ENCODE data around the gene C19orf38. TPM values are rescaled to one million over a fixed set of nuclear protein-coding genes. Genes with fewer than 3 reads are reported as not detected.

Gene C19orf38
- polyA plus RNA-seq, 1 of the 3 experiments (the other 2 are of a cell fraction), result 0.15 TPM

- peaks cover 4 to 17% of the 10 kb centered on the region in 2 experiments; a peak in 3 of 4 replicates for H3K4me1 ChIP-seq (ENCODE audit: control insufficient read depth in 1 of 2, insufficient read depth in 2 of 2, low read depth in 1 of 2, low read length in 1 of 2)
- H3K36me3 ChIP-seq (replicated peaks in 1 of 2; ENCODE audit: control insufficient read depth in 1 of 2, insufficient read depth in 2 of 2, low read length in 1 of 2), result peaks cover 10 to 34% of the 10 kb centered on the region in 2 experiments
- H3K9ac ChIP-seq, result no peak overlapping the region
- H3K79me2 ChIP-seq (ENCODE audit: insufficient read depth), result no peaks in the 10 kb centered on the region
- TF ChIP-seq SIN3A (IDR thresholded peaks at IDR 0.05; ENCODE audit: borderline replicate concordance, low read depth, low read length) (no peak), ZBTB33 (IDR thresholded peaks at IDR 0.05; ENCODE audit: borderline replicate concordance, low read depth) (no peak), REST (IDR thresholded peaks at IDR 0.05; ENCODE audit: low read depth, low read length) (no peak), FOSL2 (IDR thresholded peaks at IDR 0.05; ENCODE audit: borderline replicate concordance, low read depth) (no peak), RXRA (IDR thresholded peaks at IDR 0.05; ENCODE audit: borderline replicate concordance, low read depth) (no peak), RFX5 (IDR thresholded peaks at IDR 0.05; ENCODE audit: low read length) (no peak)
- ChIA-PET CTCF (interaction anchor here (1.1 to 3.5 kb wide), 4 partner anchors 20 to 199 kb away, joined by 3 to 11 read pairs (median 6); partner anchors contain the start of gene DNM2), POLR2A (no interaction called here)
- WGBS (ENCODE audit: low lambda C conversion rate), result 100% methylated on average over 3 of the region's 6 CpGs
- H3K4me3 ChIP-seq (ENCODE audit: low read depth in 2 of 2, low read length in 1 of 2), result no peak overlapping the region
- no peak overlapping the region for H2AFZ ChIP-seq (ENCODE audit: low read depth)
- peaks cover 14% of the 10 kb centered on the region for H3F3A ChIP-seq (replicated peaks; ENCODE audit: insufficient read depth)
- no peak for DNase-seq
- H3K4me2 ChIP-seq, result no peak overlapping the region
- no peaks in the 10 kb centered on the region for H3K9me2 ChIP-seq
- no peaks in the 10 kb centered on the region for H3K27me3 ChIP-seq (ENCODE audit: insufficient read depth)
- no peaks in the 10 kb centered on the region for H3K9me3 ChIP-seq
- H3K27ac ChIP-seq (ENCODE audit: low read depth in 2 of 2, low read length in 1 of 2), result no peak overlapping the region
- peaks cover 7% of the 10 kb centered on the region; the same call in 1 of the 2 replicates for H4K20me1 ChIP-seq (ENCODE audit: insufficient read depth)
Measured at GRCh38 chr19:10916602-10917001, 68.4 kb downstream of the C19orf38 start.

- Histone ChIP-seq H3K79me2 (ENCODE audit: insufficient read depth) (no peaks in the 10 kb centered on the region), H3K27me3 (ENCODE audit: insufficient read depth) (no peaks in the 10 kb centered on the region), H3K4me1 (ENCODE audit: control insufficient read depth in 1 of 2, insufficient read depth in 2 of 2, low read depth in 1 of 2, low read length in 1 of 2) (peaks cover 4 to 17% of the 10 kb centered on the region in 2 experiments; a peak in 3 of 4 replicates), H3K9ac (no peak overlapping the region), H3F3A (replicated peaks; ENCODE audit: insufficient read depth) (peaks cover 19% of the 10 kb centered on the region), H2AFZ (ENCODE audit: low read depth) (no peak overlapping the region), H3K36me3 (replicated peaks in 1 of 2; ENCODE audit: control insufficient read depth in 1 of 2, insufficient read depth in 2 of 2, low read length in 1 of 2) (peaks cover 10 to 36% of the 10 kb centered on the region in 2 experiments), H4K20me1 (ENCODE audit: insufficient read depth) (peaks cover 7% of the 10 kb centered on the region; the same call in 1 of the 2 replicates), H3K9me2 (no peaks in the 10 kb centered on the region), H3K4me3 (ENCODE audit: low read depth in 2 of 2, low read length in 1 of 2) (no peak overlapping the region), H3K27ac (ENCODE audit: low read depth in 2 of 2, low read length in 1 of 2) (no peak overlapping the region), H3K9me3 (no peaks in the 10 kb centered on the region), H3K4me2 (no peak overlapping the region)
- no peak for DNase-seq
- ChIA-PET POLR2A (interaction anchor here (1.2 kb wide), 1 partner anchor 9 kb away, joined by 4 read pairs; no protein-coding TSS in a partner anchor), CTCF (interaction anchor here (1.1 to 3.5 kb wide), 4 partner anchors 11 to 54 kb away, joined by 3 to 11 read pairs (median 4); no protein-coding TSS in a partner anchor)
- WGBS (ENCODE audit: low lambda C conversion rate), result 90% methylated on average over 10 of the region's 11 CpGs
- TF ChIP-seq, protein P1, sequence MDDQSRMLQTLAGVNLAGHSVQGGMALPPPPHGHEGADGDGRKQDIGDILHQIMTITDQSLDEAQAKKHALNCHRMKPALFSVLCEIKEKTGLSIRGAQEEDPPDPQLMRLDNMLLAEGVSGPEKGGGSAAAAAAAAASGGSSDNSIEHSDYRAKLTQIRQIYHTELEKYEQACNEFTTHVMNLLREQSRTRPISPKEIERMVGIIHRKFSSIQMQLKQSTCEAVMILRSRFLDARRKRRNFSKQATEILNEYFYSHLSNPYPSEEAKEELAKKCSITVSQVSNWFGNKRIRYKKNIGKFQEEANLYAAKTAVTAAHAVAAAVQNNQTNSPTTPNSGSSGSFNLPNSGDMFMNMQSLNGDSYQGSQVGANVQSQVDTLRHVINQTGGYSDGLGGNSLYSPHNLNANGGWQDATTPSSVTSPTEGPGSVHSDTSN (IDR thresholded peaks at IDR 0.05), result no peak
- TF ChIP-seq MXI1 (IDR thresholded peaks at IDR 0.05; ENCODE audit: low read depth, low read length) (no peak), CTCF (IDR thresholded peaks at IDR 0.05) (no peak), TCF12 (IDR thresholded peaks at IDR 0.05) (no peak), FOXJ3 (CRISPR knock-in tag; IDR thresholded peaks at IDR 0.05) (no peak), GABPA (IDR thresholded peaks at IDR 0.05; ENCODE audit: low read depth) (no peak), ELF1 (IDR thresholded peaks at IDR 0.05) (no peak), FOXM1 (IDR thresholded peaks at IDR 0.05; ENCODE audit: low read depth) (no peak), EP300 (IDR thresholded peaks at IDR 0.05; ENCODE audit: borderline replicate concordance in 1 of 2, low read depth in 1 of 2, low read length in 1 of 2) (no peak), CHD2 (IDR thresholded peaks at IDR 0.05; ENCODE audit: low read length, partially characterized antibody) (no peak), SIN3A (IDR thresholded peaks at IDR 0.05; ENCODE audit: borderline replicate concordance, low read depth, low read length) (no peak), EZH2phosphoT487 (IDR thresholded peaks at IDR 0.05; ENCODE audit: borderline replicate concordance, low read depth) (no peak), YY1 (IDR thresholded peaks at IDR 0.05; ENCODE audit: low read depth) (no peak)
Measured at GRCh38 chr19:10918359-10918758, 70.1 kb downstream of the C19orf38 start.
